Measurements from ENCODE around the gene SHC1.
"Not testable (repeated sequence)": the region's sequence is repeated elsewhere in the genome, so short reads cannot be mapped to it uniquely, and the experiment has no call there.

The SHC1 gene

GRCh38 chr1:154995301-154995983, 24.9 kb upstream of the SHC1 start:
- not testable (repeated sequence) for DNase-seq

- no peak for DNase-seq
These were observed 24.0 kb upstream of the SHC1 start for GRCh38 chr1:154994591-154994990.

GRCh38 chr1:154994269-154994587, 23.7 kb upstream of the SHC1 start:
- no peak for DNase-seq

- DNase-seq, result no peak
These were observed 23.2 kb upstream of the SHC1 start, which contains the start of gene LENEP for GRCh38 chr1:154993572-154994268. TSS of gene LENEP (plus strand) at chr1:154993586. CDS start at chr1:154993608, 22 bp downstream.

GRCh38 chr1:154992721-154993571, 22.4 kb upstream of the SHC1 start:
- DNase-seq, result no peak

GRCh38 chr1:154990276-154990675, 19.7 kb upstream of the SHC1 start:
- no peak for DNase-seq

GRCh38 chr1:154989195-154989860, 18.8 kb upstream of the SHC1 start:
- no peak for DNase-seq

- DNase-seq, result no peak
These were observed 17.8 kb upstream of the SHC1 start for GRCh38 chr1:154988058-154988954.

GRCh38 chr1:154987326-154987725, 16.8 kb upstream of the SHC1 start:
- DNase-seq, result no peak

- not testable (repeated sequence) for DNase-seq
These were observed 16.2 kb upstream of the SHC1 start for GRCh38 chr1:154986736-154987135.

GRCh38 chr1:154983776-154984466, 13.4 kb upstream of the SHC1 start:
- DNase-seq, result no peak

- DNase-seq, result peak; percentile 89
These were observed 12.5 kb upstream of the SHC1 start, which contains the start of gene FLAD1 for GRCh38 chr1:154982897-154983648. TSS of gene FLAD1 (plus strand) at chr1:154983344. CDS start at chr1:154983695, 351 bp downstream.

GRCh38 chr1:154982341-154982740, 11.8 kb upstream of the SHC1 start:
- no peak for DNase-seq

- DNase-seq, result no peak
These were observed 7.8 kb upstream of the SHC1 start for GRCh38 chr1:154978360-154978759.

- not testable (repeated sequence) for DNase-seq
These were observed 7.2 kb upstream of the SHC1 start for GRCh38 chr1:154977762-154978161.

GRCh38 chr1:154975409-154976059, 5.0 kb upstream of the SHC1 start:
- peak; percentile 54 for DNase-seq

- DNase-seq, result no peak
These were observed 4.4 kb upstream of the SHC1 start for GRCh38 chr1:154974808-154975408.

GRCh38 chr1:154974102-154974807, 3.7 kb upstream of the SHC1 start, which contains the start of gene CKS1B:
TSS of gene CKS1B (plus strand) at chr1:154974681. CDS start at chr1:154974746, 65 bp downstream.
- peak; percentile 95 for DNase-seq

All from activated T-cell treated with anti-CD3 and anti-CD28 coated beads, Interleukin-2, amount 50 U/mL, for 1 hour (primary cell).